Neural crest cell (in vitro differentiated cells): ENCODE measurements around the gene TMEM106A. TPM values are rescaled to one million over a fixed set of nuclear protein-coding genes. Genes with fewer than 3 reads are reported as not detected.
"Not testable (repeated sequence)": the region's sequence is repeated elsewhere in the genome, so short reads cannot be mapped to it uniquely, and the experiment has no call there.

Experiments
- DNase-seq: peaks from one replicate; pipeline ENCODE4 v3.0.0; 2021; ENCODE audit warnings: low read depth, mixed read lengths, low spot score
- H3K27ac Mint-ChIP-seq: one replicate; pipeline ENCODE4 v1.8.0; 2021; ENCODE audit warnings: mild to moderate bottlenecking, mixed read lengths; ENCODE audit not compliant: unreplicated experiment
- H3K27me3 Mint-ChIP-seq: 2 replicates; pipeline ENCODE4 v1.8.0; 2021; ENCODE audit warnings: low read depth, mild to moderate bottlenecking, mixed read lengths
- H3K36me3 Mint-ChIP-seq: 2 replicates; pipeline ENCODE4 v1.8.0; 2021; ENCODE audit warnings: low read depth, mild to moderate bottlenecking, mixed read lengths
- H3K4me1 Mint-ChIP-seq: 2 replicates; pipeline ENCODE4 v1.8.0; 2021; ENCODE audit warnings: mixed read lengths
- H3K4me3 Mint-ChIP-seq: one replicate; pipeline ENCODE4 v1.8.0; 2021; ENCODE audit warnings: mild to moderate bottlenecking, mixed read lengths
- H3K9me3 Mint-ChIP-seq: 2 replicates; pipeline ENCODE4 v1.8.0; 2021; ENCODE audit warnings: mixed read lengths
- total RNA-seq: library from RNA; stranded (reverse); gene quantifications from 2 replicates; pipeline ENCODE4 v1.2.1, GENCODE V29; 2021
- TF ChIP-seq, protein P1 (sequence below): fragments of 200-600 bp; sonication (generic); conservative IDR thresholded peaks from 2 replicates; pipeline ENCODE4 v1.5.0; 2021; ENCODE audit warnings: antibody characterized with exemption, mild to moderate bottlenecking

The TMEM106A gene
- total RNA-seq, 1 donor from 2014 or later = 5.8 TPM

DNA sequence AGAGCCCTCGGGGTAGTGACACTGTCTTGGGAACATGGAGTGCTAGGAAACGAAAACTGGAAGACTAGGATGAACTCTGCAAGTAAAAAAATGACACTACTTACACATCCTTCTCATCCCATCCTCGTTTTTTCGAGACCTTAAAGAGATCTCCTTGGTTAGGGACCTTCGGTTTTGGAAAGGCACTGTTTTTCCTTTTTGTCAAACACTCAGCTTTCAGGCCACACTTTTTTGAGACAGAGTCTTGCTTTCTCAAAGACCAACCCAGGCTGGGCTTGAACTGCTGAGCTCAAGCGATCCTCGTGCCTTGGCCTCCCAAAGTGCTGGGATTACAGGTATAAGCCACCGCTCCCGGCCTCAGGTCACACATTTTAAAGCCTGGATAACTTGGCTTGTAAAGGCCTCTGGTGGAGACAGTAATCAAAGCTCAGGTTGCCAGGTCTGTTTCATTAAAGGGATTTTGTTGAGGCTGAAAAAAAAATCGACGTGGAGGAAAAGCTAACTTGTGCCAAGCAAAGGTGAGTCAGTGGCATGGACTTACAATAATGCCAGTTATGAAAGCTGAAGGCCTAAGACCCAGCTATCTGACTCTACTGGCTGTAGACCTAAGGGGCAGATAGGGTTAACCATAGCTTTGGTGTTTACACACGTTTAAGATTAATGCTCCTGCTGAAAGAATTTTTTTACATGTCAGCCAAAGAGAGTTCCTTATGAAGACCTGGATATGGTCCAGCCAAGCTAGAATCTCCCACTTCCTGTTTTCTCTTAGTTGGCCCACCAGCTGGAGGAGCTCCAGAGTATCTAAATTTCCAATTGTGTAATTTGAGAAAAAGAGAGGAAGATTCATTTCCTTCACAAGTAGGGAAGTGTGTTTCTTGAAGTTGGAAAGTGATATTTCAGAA is 39.8 kb upstream of the TMEM106A start:
- Mint-ChIP-seq H3K4me3 (no peak overlapping the region), H3K9me3 (no peaks in the 10 kb centered on the region), H3K27me3 (no peaks in the 10 kb centered on the region), H3K36me3 (no peaks in the 10 kb centered on the region), H3K27ac (no peak overlapping the region), H3K4me1 (peaks cover 10% of the 10 kb centered on the region)
- no peak for DNase-seq
- TF ChIP-seq, protein P1, sequence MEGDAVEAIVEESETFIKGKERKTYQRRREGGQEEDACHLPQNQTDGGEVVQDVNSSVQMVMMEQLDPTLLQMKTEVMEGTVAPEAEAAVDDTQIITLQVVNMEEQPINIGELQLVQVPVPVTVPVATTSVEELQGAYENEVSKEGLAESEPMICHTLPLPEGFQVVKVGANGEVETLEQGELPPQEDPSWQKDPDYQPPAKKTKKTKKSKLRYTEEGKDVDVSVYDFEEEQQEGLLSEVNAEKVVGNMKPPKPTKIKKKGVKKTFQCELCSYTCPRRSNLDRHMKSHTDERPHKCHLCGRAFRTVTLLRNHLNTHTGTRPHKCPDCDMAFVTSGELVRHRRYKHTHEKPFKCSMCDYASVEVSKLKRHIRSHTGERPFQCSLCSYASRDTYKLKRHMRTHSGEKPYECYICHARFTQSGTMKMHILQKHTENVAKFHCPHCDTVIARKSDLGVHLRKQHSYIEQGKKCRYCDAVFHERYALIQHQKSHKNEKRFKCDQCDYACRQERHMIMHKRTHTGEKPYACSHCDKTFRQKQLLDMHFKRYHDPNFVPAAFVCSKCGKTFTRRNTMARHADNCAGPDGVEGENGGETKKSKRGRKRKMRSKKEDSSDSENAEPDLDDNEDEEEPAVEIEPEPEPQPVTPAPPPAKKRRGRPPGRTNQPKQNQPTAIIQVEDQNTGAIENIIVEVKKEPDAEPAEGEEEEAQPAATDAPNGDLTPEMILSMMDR = no peak

DNA sequence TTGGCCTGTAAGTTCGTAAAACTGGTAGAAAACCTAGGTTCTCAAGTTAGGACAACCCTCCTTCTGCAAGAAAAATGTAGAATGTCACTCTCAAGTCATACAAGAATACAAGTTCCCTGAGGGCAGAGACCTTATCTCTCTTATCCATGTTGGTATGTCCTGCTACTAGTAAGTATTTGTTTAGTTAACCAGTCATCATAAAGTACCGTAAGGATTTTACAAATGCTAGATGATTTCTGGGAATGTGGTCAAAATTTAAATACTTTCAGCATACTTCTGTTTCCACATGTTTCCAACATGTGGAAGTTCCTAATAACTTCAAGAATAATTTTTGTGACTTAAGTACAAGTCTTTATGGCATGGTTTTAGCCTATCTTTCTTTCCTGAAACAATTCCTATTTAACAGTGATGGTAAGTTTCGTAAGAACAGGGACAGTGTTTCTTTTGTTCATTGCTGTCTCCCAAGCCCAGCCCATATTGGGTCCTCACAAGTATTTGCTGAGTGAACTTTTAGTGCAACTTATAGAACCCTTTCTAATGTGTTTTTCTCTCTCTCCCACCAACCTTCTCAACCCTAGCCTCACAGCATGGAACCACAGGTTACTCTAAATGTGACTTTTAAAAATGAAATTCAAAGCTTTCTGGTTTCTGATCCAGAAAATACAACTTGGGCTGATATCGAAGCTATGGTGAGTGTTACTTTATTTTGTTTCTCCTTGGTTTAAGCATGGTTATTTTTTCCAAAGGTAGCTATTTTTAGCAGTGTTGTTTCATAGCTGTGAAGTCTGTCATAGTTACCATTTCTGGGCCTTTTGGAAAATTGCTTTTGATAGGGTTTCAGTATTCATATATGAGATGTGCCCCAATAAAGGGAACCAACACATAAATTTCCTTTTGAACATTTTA is 36.2 kb upstream of the TMEM106A start:
- DNase-seq = no peak
- H3K36me3 Mint-ChIP-seq = peaks cover 2% of the 10 kb centered on the region
- H3K4me1 Mint-ChIP-seq = peaks cover 10% of the 10 kb centered on the region
- no peaks in the 10 kb centered on the region for H3K27me3 Mint-ChIP-seq
- TF ChIP-seq, protein P1 = no peak
- H3K27ac Mint-ChIP-seq = peak overlapping the region; percentile 4
- H3K4me3 Mint-ChIP-seq = peak overlapping the region; percentile 17
- H3K9me3 Mint-ChIP-seq = no peaks in the 10 kb centered on the region

- Mint-ChIP-seq H3K4me1 (peaks cover 10% of the 10 kb centered on the region), H3K36me3 (peaks cover 2% of the 10 kb centered on the region), H3K27ac (no peak overlapping the region), H3K4me3 (no peak overlapping the region), H3K27me3 (no peaks in the 10 kb centered on the region), H3K9me3 (no peaks in the 10 kb centered on the region)
- TF ChIP-seq, protein P1 = no peak
- DNase-seq = no peak
Observed at GRCh38 chr17:43176119-43176570, 35.5 kb upstream of the TMEM106A start.

DNA sequence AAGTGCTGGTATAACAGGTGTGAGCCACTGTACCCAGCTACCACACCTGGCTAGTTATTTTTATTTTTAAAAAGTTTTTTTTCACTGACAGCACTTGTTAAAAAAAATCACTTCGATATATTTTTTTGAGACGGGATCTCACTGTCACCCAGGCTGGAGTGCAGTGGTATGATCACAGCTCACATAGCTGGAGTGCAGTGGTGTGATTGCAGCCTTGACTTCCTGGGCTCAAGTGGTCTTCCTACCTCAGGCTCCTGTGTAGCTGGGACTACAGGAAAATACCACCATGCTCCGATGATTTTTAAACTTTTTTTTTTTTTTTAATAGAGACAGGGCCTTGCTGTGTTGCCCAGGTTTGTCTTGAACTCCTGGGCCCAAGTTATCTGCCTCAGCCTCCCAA is 27.8 kb upstream of the TMEM106A start:
- Mint-ChIP-seq H3K27ac (no peak overlapping the region), H3K4me1 (no peaks in the 10 kb centered on the region), H3K27me3 (no peaks in the 10 kb centered on the region), H3K9me3 (no peaks in the 10 kb centered on the region), H3K36me3 (peaks cover 8% of the 10 kb centered on the region), H3K4me3 (no peak overlapping the region)
- no peak for DNase-seq
- TF ChIP-seq, protein P1 = no peak

DNA sequence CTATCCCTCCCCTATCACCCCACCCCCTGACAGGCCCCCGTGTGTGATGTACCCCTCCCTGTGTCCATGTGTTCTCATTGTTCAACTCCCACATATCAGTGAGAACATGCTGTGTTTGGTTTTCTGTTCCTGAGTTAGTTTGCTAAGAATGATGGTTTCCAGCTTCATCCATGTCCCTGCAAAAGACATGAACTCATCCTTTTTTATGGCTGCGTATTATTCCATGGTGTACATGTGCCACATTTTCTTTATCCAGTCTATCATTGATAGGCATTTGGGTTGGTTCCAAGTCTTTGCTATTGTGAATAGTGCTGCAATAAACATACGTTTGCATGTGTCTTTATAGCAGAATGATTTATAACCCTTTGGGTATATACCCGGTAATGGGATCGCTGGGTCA is 25.0 kb upstream of the TMEM106A start:
- H3K27ac Mint-ChIP-seq, H3K4me3 Mint-ChIP-seq, H3K9me3 Mint-ChIP-seq, DNase-seq, H3K27me3 Mint-ChIP-seq, H3K36me3 Mint-ChIP-seq, H3K4me1 Mint-ChIP-seq: not testable (repeated sequence)
